SK-N-SH (cell line): ENCODE data around the gene EGLN3. TPM values are rescaled to one million over a fixed set of nuclear protein-coding genes. Genes with fewer than 3 reads are reported as not detected.

ENCODE experiments used
- CTCF ChIA-PET: fragments of 300-600, 350-600 bp; formaldehyde crosslinking; extraction: SDS; loops from one replicate; lab custom pipeline; 2021; lab: Yijun Ruan, JAX
- POLR2A ChIA-PET: fragments of 350-600 bp; sonication (Branson Sonifier 250); formaldehyde crosslinking; extraction: SDS; loops from one replicate; lab custom pipeline; 2020; ENCODE audit warnings: antibody characterized with exemption, inconsistent platforms; lab: Yijun Ruan, JAX
- DNase-seq: peaks from one replicate; pipeline ENCODE4 v3.0.0; 2012
- H2AFZ ChIP-seq: fragments of 200-600 bp; sonication (generic); 2 replicates; pipeline ENCODE4 v1.8.1; 2016; ENCODE audit warnings: antibody characterized with exemption, mild to moderate bottlenecking, low read depth
- H3F3A ChIP-seq: fragments of 200-600 bp; sonication (generic); replicated peaks from 2 replicates; pipeline ENCODE3; 2016; ENCODE audit warnings: antibody characterized with exemption, mild to moderate bottlenecking; ENCODE audit not compliant: insufficient read depth
- H3K27ac ChIP-seq, 2 experiments: fragments of 200-500 bp in 1 of 2; fragments of 200-600 bp in 1 of 2; sonication (Bioruptor generic) in 1 of 2; sonication (generic), shearing (Covaris generic) in 1 of 2; 2 replicates each; pipeline versions ENCODE4 v1.5.1 to v1.6.1; 2014 to 2016; ENCODE audit warnings: low read depth in 2 of 2, inconsistent platforms in 1 of 2, low read length in 1 of 2, mild to moderate bottlenecking in 1 of 2, mixed read lengths in 1 of 2
- H3K27me3 ChIP-seq: fragments of 200-600 bp; sonication (generic), shearing (Covaris generic); 2 replicates; pipeline ENCODE4 v1.6.1; 2016; ENCODE audit warnings: mixed run types; ENCODE audit not compliant: insufficient read depth
- H3K36me3 ChIP-seq, 2 experiments: fragments of 200-500 bp in 1 of 2; fragments of 200-600 bp in 1 of 2; sonication (Bioruptor generic) in 1 of 2; sonication (generic) in 1 of 2; replicated peaks in 1 of 2; 2 replicates each; pipeline versions ENCODE3 to v1.5.1; 2014 to 2016; ENCODE audit warnings: low read length in 1 of 2, mild to moderate bottlenecking in 1 of 2; ENCODE audit not compliant: insufficient read depth in 2 of 2, control insufficient read depth in 1 of 2
- H3K4me1 ChIP-seq, 2 experiments: fragments of 200-500 bp in 1 of 2; fragments of 200-600 bp in 1 of 2; sonication (Bioruptor generic) in 1 of 2; sonication (generic), shearing (Covaris generic) in 1 of 2; 2 replicates each; pipeline versions ENCODE4 v1.5.1 to v1.6.1; 2014 to 2016; ENCODE audit warnings: low read depth in 1 of 2, low read length in 1 of 2, mixed run types in 1 of 2; ENCODE audit not compliant: insufficient read depth in 2 of 2, control insufficient read depth in 1 of 2
- H3K4me2 ChIP-seq: fragments of 200-600 bp; sonication (generic), shearing (Covaris generic); 2 replicates; pipeline ENCODE4 v1.6.1; 2017; ENCODE audit warnings: mixed run types
- H3K4me3 ChIP-seq, 2 experiments: fragments of 200-500 bp in 1 of 2; fragments of 200-600 bp in 1 of 2; sonication (Bioruptor generic) in 1 of 2; sonication (generic), shearing (Covaris generic) in 1 of 2; 2 replicates each; pipeline versions ENCODE4 v1.5.1 to v1.8.1; 2014 to 2016; ENCODE audit warnings: low read depth in 2 of 2, inconsistent platforms in 1 of 2, low read length in 1 of 2, mild to moderate bottlenecking in 1 of 2, mixed read lengths in 1 of 2, moderate library complexity in 1 of 2
- H3K79me2 ChIP-seq: fragments of 200-600 bp; sonication (generic); 2 replicates; pipeline ENCODE4 v1.8.1; 2017; ENCODE audit warnings: mild to moderate bottlenecking; ENCODE audit not compliant: insufficient read depth
- H3K9ac ChIP-seq: fragments of 200-600 bp; sonication (generic); 2 replicates; pipeline ENCODE4 v1.6.1; 2017; ENCODE audit warnings: mixed run types
- H3K9me2 ChIP-seq: fragments of 200-600 bp; sonication (generic); 2 replicates; pipeline ENCODE4 v1.6.1; 2017; ENCODE audit warnings: mixed run types
- H3K9me3 ChIP-seq: fragments of 200-600 bp; sonication (generic); 2 replicates; pipeline ENCODE4 v1.6.1; 2017; ENCODE audit warnings: mixed run types, mild to moderate bottlenecking, moderate library complexity
- H4K20me1 ChIP-seq: fragments of 200-600 bp; sonication (generic); 2 replicates; pipeline ENCODE4 v1.6.1; 2017; ENCODE audit warnings: mild to moderate bottlenecking, mixed run types; ENCODE audit not compliant: insufficient read depth
- CHD2 ChIP-seq: fragments of 150-350 bp; IDR thresholded peaks from 2 replicates; pipeline ENCODE4 v1.6.1; 2018; ENCODE audit warnings: low read length; ENCODE audit not compliant: partially characterized antibody
- ELF1 ChIP-seq: IDR thresholded peaks from 2 replicates; pipeline ENCODE4 v1.4.0; 2012
- EP300 ChIP-seq, 2 experiments: IDR thresholded peaks; 2 replicates each; pipeline versions ENCODE4 v1.4.0 to v1.6.1; 2012; ENCODE audit warnings: borderline replicate concordance in 1 of 2, low read depth in 1 of 2, low read length in 1 of 2
- EZH2phosphoT487 ChIP-seq: fragments of 200-600 bp; sonication (generic); IDR thresholded peaks from 2 replicates; pipeline ENCODE4 v1.6.1; 2017; ENCODE audit warnings: low read depth, mixed run types, mild to moderate bottlenecking, antibody characterized with exemption, moderate library complexity, borderline replicate concordance
- FOSL2 ChIP-seq: IDR thresholded peaks from 2 replicates; pipeline ENCODE4 v1.4.0; 2012; ENCODE audit warnings: low read depth, mild to moderate bottlenecking, moderate library complexity, borderline replicate concordance
- FOXJ3 ChIP-seq: sonication (generic); formaldehyde crosslinking; IDR thresholded peaks from 2 replicates; pipeline ENCODE4 v1.5.1; 2020; ENCODE audit warnings: mild to moderate bottlenecking, missing genetic modification reagents
- FOXM1 ChIP-seq: IDR thresholded peaks from 2 replicates; pipeline ENCODE4 v1.4.0; 2012; ENCODE audit warnings: low read depth, mild to moderate bottlenecking
- NRF1 ChIP-seq: IDR thresholded peaks from 2 replicates; pipeline ENCODE4 v1.6.1; 2012; ENCODE audit warnings: low read depth, mild to moderate bottlenecking, low read length
- POLR2AphosphoS5 ChIP-seq: IDR thresholded peaks from 2 replicates; pipeline ENCODE4 v1.6.1; 2012; ENCODE audit warnings: low read depth, low read length
- RAD21 ChIP-seq: IDR thresholded peaks from 2 replicates; pipeline ENCODE4 v1.6.1; 2012; ENCODE audit warnings: mild to moderate bottlenecking, low read length
- RCOR1 ChIP-seq: fragments of 150-350 bp; IDR thresholded peaks from 2 replicates; pipeline ENCODE4 v1.6.1; 2017; ENCODE audit warnings: antibody characterized with exemption, low read length
- RXRA ChIP-seq: IDR thresholded peaks from 2 replicates; pipeline ENCODE4 v1.4.0; 2012; ENCODE audit warnings: low read depth, mild to moderate bottlenecking, borderline replicate concordance
- SMC3 ChIP-seq: IDR thresholded peaks from 2 replicates; pipeline ENCODE4 v1.6.1; 2012; ENCODE audit warnings: low read depth, low read length, improper control_type of control experiment
- TAF1 ChIP-seq: IDR thresholded peaks from 2 replicates; pipeline ENCODE4 v1.6.1; 2012; ENCODE audit warnings: low read depth, mild to moderate bottlenecking, low read length, moderate library complexity, borderline replicate concordance
- WGBS: methylation state at CpG from one replicate; pipeline ENCODE4 v1.1.6; 2017; ENCODE audit warnings: low lambda C conversion rate; 5-methylcytosine and 5-hydroxymethylcytosine counted together
- polyA plus RNA-seq, 3 experiments: library from polyadenylated mRNA; depleted of rRNA; stranded (reverse); fragments of >200 nt; gene quantifications; 2 replicates each; pipeline ENCODE4 v1.2.3, GENCODE V29; 2012
- TF ChIP-seq, protein P1 (sequence below): IDR thresholded peaks from 2 replicates; pipeline ENCODE4; 2012
- TF ChIP-seq, protein P2 (sequence below): IDR thresholded peaks from 2 replicates; pipeline ENCODE4 v1.4.0; 2012; ENCODE audit warnings: low read depth
- TF ChIP-seq, protein P3 (sequence below): fragments of 200-600 bp; sonication (generic); IDR thresholded peaks from 2 replicates; pipeline ENCODE4 v1.6.1; 2017; ENCODE audit warnings: antibody characterized with exemption, mild to moderate bottlenecking, moderate library complexity
- TF ChIP-seq, protein P4 (sequence below): IDR thresholded peaks from 2 replicates; pipeline ENCODE4 v1.4.0; 2012; ENCODE audit warnings: low read depth, borderline replicate concordance
- TF ChIP-seq, protein P5 (sequence below): IDR thresholded peaks from 2 replicates; pipeline ENCODE4 v1.6.1; 2012; ENCODE audit warnings: mild to moderate bottlenecking, low read depth, low read length, moderate library complexity

Gene EGLN3
- polyA plus RNA-seq, 1 of the 3 experiments (the other 2 are of a cell fraction) = 0.31 TPM

DNA sequence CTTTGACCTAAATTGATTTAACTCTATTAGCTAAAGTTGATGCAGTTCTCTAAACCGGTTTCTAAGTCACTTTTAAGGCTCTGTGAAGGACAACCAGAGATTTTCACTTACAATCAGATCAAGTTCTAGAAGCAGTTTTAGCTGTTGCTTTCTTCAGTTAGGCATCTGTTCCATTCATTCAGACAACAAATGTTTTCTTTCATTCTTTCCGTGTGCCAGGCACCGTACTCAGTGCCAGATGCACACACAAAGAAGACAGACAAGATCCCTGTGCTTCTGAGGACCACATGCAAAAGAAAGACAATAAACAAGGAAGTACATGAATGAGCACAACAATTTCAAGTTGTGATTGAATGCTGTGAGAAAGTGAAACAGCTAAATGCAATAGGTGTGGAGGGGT is 11.1 kb upstream of the EGLN3 start:
- Histone ChIP-seq H3K9me2 (no peaks in the 10 kb centered on the region), H2AFZ (no peak overlapping the region), H3K4me3 (no peak overlapping the region), H4K20me1 (no peaks in the 10 kb centered on the region), H3F3A (no peaks in the 10 kb centered on the region), H3K4me2 (no peak overlapping the region), H3K36me3 (no peaks in the 10 kb centered on the region), H3K9me3 (no peaks in the 10 kb centered on the region), H3K27ac (no peak overlapping the region), H3K27me3 (no peaks in the 10 kb centered on the region; the same call in 1 of the 2 replicates), H3K4me1 (peaks cover 0 to 7% of the 10 kb centered on the region in 2 experiments; a peak in 2 of 4 replicates), H3K9ac (no peak overlapping the region), H3K79me2 (no peaks in the 10 kb centered on the region)
- TF ChIP-seq, protein P1, sequence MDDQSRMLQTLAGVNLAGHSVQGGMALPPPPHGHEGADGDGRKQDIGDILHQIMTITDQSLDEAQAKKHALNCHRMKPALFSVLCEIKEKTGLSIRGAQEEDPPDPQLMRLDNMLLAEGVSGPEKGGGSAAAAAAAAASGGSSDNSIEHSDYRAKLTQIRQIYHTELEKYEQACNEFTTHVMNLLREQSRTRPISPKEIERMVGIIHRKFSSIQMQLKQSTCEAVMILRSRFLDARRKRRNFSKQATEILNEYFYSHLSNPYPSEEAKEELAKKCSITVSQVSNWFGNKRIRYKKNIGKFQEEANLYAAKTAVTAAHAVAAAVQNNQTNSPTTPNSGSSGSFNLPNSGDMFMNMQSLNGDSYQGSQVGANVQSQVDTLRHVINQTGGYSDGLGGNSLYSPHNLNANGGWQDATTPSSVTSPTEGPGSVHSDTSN = no peak
- TF ChIP-seq, protein P2, sequence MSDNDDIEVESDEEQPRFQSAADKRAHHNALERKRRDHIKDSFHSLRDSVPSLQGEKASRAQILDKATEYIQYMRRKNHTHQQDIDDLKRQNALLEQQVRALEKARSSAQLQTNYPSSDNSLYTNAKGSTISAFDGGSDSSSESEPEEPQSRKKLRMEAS = no peak
- TF ChIP-seq EP300 (IDR thresholded peaks at IDR 0.05; ENCODE audit: borderline replicate concordance in 1 of 2, low read depth in 1 of 2, low read length in 1 of 2) = no peak
- no peak for TF ChIP-seq FOXJ3
- TF ChIP-seq FOSL2 = no peak
- TF ChIP-seq, protein P3, sequence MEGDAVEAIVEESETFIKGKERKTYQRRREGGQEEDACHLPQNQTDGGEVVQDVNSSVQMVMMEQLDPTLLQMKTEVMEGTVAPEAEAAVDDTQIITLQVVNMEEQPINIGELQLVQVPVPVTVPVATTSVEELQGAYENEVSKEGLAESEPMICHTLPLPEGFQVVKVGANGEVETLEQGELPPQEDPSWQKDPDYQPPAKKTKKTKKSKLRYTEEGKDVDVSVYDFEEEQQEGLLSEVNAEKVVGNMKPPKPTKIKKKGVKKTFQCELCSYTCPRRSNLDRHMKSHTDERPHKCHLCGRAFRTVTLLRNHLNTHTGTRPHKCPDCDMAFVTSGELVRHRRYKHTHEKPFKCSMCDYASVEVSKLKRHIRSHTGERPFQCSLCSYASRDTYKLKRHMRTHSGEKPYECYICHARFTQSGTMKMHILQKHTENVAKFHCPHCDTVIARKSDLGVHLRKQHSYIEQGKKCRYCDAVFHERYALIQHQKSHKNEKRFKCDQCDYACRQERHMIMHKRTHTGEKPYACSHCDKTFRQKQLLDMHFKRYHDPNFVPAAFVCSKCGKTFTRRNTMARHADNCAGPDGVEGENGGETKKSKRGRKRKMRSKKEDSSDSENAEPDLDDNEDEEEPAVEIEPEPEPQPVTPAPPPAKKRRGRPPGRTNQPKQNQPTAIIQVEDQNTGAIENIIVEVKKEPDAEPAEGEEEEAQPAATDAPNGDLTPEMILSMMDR = no peak
- ChIA-PET CTCF (interaction anchor here (1.1 to 2.3 kb wide), 2 partner anchors 19 to 113 kb away, joined by 3 to 4 read pairs; no protein-coding TSS in a partner anchor), POLR2A (no interaction called here)
- DNase-seq = no peak
- WGBS = 33% methylated on average over 3 of the region's 3 CpGs

DNA sequence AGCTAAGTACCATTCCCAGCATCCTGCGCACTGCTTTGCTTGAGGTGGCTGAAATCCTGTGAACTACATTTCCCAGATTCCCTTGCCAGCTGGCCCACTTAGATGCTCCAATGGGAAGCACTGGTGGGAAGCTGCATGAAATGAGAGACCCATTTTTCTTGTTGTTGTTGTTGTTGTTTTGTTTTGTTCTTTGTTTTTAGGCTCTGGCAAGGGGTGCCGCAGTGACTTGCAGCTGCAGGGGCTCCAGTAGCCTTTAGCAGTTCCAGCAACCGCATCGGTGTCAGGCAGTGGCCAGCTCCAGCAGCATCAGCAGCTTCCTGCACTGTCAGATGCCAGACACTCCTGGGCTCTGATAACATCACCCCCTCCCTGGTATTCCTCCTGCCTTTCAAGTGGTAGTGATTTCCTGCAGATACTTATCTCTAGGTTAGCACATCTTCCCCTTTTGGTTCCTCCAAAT is 8.8 kb upstream of the EGLN3 start:
- no peaks in the 10 kb centered on the region for H3F3A ChIP-seq
- no peak overlapping the region for H3K4me2 ChIP-seq
- no peaks in the 10 kb centered on the region for H3K36me3 ChIP-seq
- peak; percentile 83 for DNase-seq
- H3K9me3 ChIP-seq = no peaks in the 10 kb centered on the region
- H3K27ac ChIP-seq = peak overlapping the region in 1 of 2 experiments; percentile 79; a peak in 2 of 4 replicates
- no peak overlapping the region for H3K9ac ChIP-seq
- no peaks in the 10 kb centered on the region for H3K27me3 ChIP-seq
- H4K20me1 ChIP-seq = no peaks in the 10 kb centered on the region
- peaks cover 0 to 7% of the 10 kb centered on the region in 2 experiments; a peak in 2 of 4 replicates for H3K4me1 ChIP-seq
- no peaks in the 10 kb centered on the region for H3K9me2 ChIP-seq
- CTCF ChIA-PET = interaction anchor here (0.9 to 1.6 kb wide), 3 partner anchors 21 to 119 kb away, joined by 3 to 6 read pairs (median 3); no protein-coding TSS in a partner anchor
- peak overlapping the region in 1 of 2 experiments; percentile 34; a peak in 2 of 4 replicates for H3K4me3 ChIP-seq
- POLR2A ChIA-PET = no interaction called here
- 32% methylated on average over 4 of the region's 4 CpGs for WGBS
- no peak overlapping the region for H2AFZ ChIP-seq
- H3K79me2 ChIP-seq = no peaks in the 10 kb centered on the region
- TF ChIP-seq RAD21 (no peak; the same call in 1 of the 2 replicates), TAF1 (no peak), CHD2 (peak; percentile 49), NRF1 (no peak), POLR2AphosphoS5 (no peak), EP300 (IDR thresholded peaks at IDR 0.05; ENCODE audit: borderline replicate concordance in 1 of 2, low read depth in 1 of 2, low read length in 1 of 2) (peak in 1 of 2 experiments; percentile 65; a peak in 1 of 4 replicates), ELF1 (no peak), RCOR1 (peak; percentile 86), SMC3 (no peak), FOXM1 (no peak), FOSL2 (no peak), EZH2phosphoT487 (no peak), RXRA (no peak)
- TF ChIP-seq, protein P4, sequence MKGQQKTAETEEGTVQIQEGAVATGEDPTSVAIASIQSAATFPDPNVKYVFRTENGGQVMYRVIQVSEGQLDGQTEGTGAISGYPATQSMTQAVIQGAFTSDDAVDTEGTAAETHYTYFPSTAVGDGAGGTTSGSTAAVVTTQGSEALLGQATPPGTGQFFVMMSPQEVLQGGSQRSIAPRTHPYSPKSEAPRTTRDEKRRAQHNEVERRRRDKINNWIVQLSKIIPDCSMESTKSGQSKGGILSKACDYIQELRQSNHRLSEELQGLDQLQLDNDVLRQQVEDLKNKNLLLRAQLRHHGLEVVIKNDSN = no peak
- TF ChIP-seq, protein P2 = no peak
- TF ChIP-seq, protein P5, sequence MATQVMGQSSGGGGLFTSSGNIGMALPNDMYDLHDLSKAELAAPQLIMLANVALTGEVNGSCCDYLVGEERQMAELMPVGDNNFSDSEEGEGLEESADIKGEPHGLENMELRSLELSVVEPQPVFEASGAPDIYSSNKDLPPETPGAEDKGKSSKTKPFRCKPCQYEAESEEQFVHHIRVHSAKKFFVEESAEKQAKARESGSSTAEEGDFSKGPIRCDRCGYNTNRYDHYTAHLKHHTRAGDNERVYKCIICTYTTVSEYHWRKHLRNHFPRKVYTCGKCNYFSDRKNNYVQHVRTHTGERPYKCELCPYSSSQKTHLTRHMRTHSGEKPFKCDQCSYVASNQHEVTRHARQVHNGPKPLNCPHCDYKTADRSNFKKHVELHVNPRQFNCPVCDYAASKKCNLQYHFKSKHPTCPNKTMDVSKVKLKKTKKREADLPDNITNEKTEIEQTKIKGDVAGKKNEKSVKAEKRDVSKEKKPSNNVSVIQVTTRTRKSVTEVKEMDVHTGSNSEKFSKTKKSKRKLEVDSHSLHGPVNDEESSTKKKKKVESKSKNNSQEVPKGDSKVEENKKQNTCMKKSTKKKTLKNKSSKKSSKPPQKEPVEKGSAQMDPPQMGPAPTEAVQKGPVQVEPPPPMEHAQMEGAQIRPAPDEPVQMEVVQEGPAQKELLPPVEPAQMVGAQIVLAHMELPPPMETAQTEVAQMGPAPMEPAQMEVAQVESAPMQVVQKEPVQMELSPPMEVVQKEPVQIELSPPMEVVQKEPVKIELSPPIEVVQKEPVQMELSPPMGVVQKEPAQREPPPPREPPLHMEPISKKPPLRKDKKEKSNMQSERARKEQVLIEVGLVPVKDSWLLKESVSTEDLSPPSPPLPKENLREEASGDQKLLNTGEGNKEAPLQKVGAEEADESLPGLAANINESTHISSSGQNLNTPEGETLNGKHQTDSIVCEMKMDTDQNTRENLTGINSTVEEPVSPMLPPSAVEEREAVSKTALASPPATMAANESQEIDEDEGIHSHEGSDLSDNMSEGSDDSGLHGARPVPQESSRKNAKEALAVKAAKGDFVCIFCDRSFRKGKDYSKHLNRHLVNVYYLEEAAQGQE = no peak
